Ishikawa (cell line): Measurements from ENCODE around the gene MLYCD.

Source experiments
- CEBPB ChIP-seq: IDR thresholded peaks from 2 replicates; pipeline ENCODE4 v1.6.1; 2012
- CREB1 ChIP-seq: IDR thresholded peaks from 2 replicates; pipeline ENCODE4 v1.6.1; 2012; ENCODE audit warnings: low read depth
- EGR1 ChIP-seq: IDR thresholded peaks from 2 replicates; pipeline ENCODE4 v1.6.1; 2012
- EP300 ChIP-seq: IDR thresholded peaks from 2 replicates; pipeline ENCODE4 v1.6.1; 2012; ENCODE audit warnings: borderline replicate concordance
- FOXM1 ChIP-seq: IDR thresholded peaks from 2 replicates; pipeline ENCODE4 v1.6.1; 2012; ENCODE audit warnings: low read depth, borderline replicate concordance
- MAX ChIP-seq: IDR thresholded peaks from 2 replicates; pipeline ENCODE4 v1.6.1; 2012
- NFIC ChIP-seq: IDR thresholded peaks from 2 replicates; pipeline ENCODE4 v1.6.1; 2012
- RAD21 ChIP-seq: IDR thresholded peaks from 2 replicates; pipeline ENCODE4 v1.6.1; 2012; ENCODE audit warnings: low read depth
- REST ChIP-seq: IDR thresholded peaks from 2 replicates; pipeline ENCODE4 v1.6.1; 2012; ENCODE audit warnings: low read depth, mild to moderate bottlenecking
- TAF1 ChIP-seq: IDR thresholded peaks from 2 replicates; pipeline ENCODE4 v1.6.1; 2012; ENCODE audit warnings: low read depth, mild to moderate bottlenecking
- TCF12 ChIP-seq: IDR thresholded peaks from 2 replicates; pipeline ENCODE4 v1.6.1; 2012; ENCODE audit warnings: low read depth
- TEAD4 ChIP-seq: IDR thresholded peaks from 2 replicates; pipeline ENCODE4 v1.6.1; 2012
- USF1 ChIP-seq: IDR thresholded peaks from 2 replicates; pipeline ENCODE4 v1.6.1; 2012
- YY1 ChIP-seq: IDR thresholded peaks from 2 replicates; pipeline ENCODE4 v1.6.1; 2012; ENCODE audit warnings: low read depth
- ZBTB7A ChIP-seq: IDR thresholded peaks from 2 replicates; pipeline ENCODE4 v1.6.1; 2012; ENCODE audit warnings: low read depth

MLYCD gene

GRCh38 chr16:83946781-83947566, 48.1 kb downstream of the MLYCD start:
- TF ChIP-seq NFIC (no peak), TEAD4 (no peak), CREB1 (no peak), EP300 (no peak), TAF1 (no peak), USF1 (no peak), CEBPB (no peak), YY1 (no peak), TCF12 (no peak), MAX (no peak), RAD21 (no peak), ZBTB7A (no peak), EGR1 (no peak), FOXM1 (no peak), REST (no peak)

- TF ChIP-seq RAD21 (no peak), FOXM1 (no peak), CEBPB (no peak), TCF12 (no peak), USF1 (no peak), TEAD4 (no peak), CREB1 (no peak), EGR1 (no peak), MAX (no peak)
These were observed 48.8 kb downstream of the MLYCD start for GRCh38 chr16:83947642-83948234.

GRCh38 chr16:83948914-83949723, 50.2 kb downstream of the MLYCD start:
- TF ChIP-seq NFIC (no peak), ZBTB7A (no peak), TEAD4 (no peak), CEBPB (no peak), TAF1 (no peak), TCF12 (no peak)

GRCh38 chr16:83949724-83950001, 50.7 kb downstream of the MLYCD start:
- TF ChIP-seq USF1 (no peak), RAD21 (no peak), ZBTB7A (no peak), EP300 (no peak), CEBPB (no peak), TEAD4 (no peak), TCF12 (no peak)

- TF ChIP-seq ZBTB7A (no peak), CEBPB (no peak), TCF12 (no peak), MAX (no peak), USF1 (no peak)
These were observed 52.6 kb downstream of the MLYCD start for GRCh38 chr16:83951544-83951943.

- TF ChIP-seq TEAD4 (peak; percentile 54; the same call in 1 of the 2 replicates), TCF12 (peak; percentile 58; the same call in 1 of the 2 replicates), TAF1 (no peak)
These were observed 53.6 kb downstream of the MLYCD start for GRCh38 chr16:83952587-83952939.
